GM13976 (cell line): ENCODE measurements around the gene FHOD3.

Source experiments
- DNase-seq: peaks from one replicate; pipeline ENCODE4 v3.0.0; 2012; ENCODE audit warnings: low spot score
- in situ Hi-C: fragments of 300-500 bp; cut with MboI; formaldehyde crosslinking; loops from one replicate; pipeline ENCODE4 v1.12.0; 2022; ENCODE audit warnings: low sequenced_read_pairs, mixed read lengths, inconsistent platforms; ENCODE audit not compliant: unreplicated experiment
- TF ChIP-seq, protein P1 (sequence below): IDR thresholded peaks from 2 replicates; pipeline ENCODE4 v1.5.1; 2012; ENCODE audit warnings: borderline replicate concordance, mild to moderate bottlenecking; ENCODE audit not compliant: insufficient read depth; ENCODE audit errors: extremely low read depth, missing control alignments, control extremely low read depth

Gene FHOD3

DNA sequence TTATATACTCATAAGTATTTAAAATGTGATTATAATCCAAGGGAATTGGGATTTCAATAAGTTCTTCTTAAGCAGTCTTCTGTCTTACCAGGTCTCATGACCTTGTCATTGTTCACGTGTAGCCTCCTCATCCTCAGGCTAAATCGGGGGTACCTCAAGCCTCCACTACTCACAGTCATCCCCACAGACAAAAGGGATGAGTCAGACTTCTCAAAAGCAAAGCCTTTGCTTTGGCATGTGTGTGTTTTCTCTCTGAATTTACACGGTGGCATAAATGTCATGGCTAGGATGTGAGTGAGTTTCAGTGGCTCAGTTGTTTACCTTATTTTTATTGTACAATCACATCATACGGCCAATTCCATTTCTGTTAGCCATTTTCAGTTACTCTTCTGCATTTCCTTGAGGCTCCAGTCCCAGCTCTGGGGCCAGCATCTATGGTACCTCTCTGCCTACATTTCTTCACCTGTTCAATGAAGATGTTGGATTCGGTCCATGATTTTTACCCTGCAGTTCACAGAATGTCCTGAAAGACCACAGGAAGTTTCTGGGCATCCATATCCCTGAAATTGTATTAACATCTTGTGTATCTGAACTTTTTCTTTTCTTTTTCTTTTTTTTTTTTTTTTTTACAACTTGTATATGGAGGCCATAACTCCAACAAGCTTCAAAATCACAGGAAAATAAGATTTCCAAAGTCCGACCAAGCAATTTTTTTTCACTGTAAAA is 195.3 kb downstream of the FHOD3 start:
- in situ Hi-C loops = no loop called here
- DNase-seq = no peak
- TF ChIP-seq, protein P1, sequence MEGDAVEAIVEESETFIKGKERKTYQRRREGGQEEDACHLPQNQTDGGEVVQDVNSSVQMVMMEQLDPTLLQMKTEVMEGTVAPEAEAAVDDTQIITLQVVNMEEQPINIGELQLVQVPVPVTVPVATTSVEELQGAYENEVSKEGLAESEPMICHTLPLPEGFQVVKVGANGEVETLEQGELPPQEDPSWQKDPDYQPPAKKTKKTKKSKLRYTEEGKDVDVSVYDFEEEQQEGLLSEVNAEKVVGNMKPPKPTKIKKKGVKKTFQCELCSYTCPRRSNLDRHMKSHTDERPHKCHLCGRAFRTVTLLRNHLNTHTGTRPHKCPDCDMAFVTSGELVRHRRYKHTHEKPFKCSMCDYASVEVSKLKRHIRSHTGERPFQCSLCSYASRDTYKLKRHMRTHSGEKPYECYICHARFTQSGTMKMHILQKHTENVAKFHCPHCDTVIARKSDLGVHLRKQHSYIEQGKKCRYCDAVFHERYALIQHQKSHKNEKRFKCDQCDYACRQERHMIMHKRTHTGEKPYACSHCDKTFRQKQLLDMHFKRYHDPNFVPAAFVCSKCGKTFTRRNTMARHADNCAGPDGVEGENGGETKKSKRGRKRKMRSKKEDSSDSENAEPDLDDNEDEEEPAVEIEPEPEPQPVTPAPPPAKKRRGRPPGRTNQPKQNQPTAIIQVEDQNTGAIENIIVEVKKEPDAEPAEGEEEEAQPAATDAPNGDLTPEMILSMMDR = no peak

DNA sequence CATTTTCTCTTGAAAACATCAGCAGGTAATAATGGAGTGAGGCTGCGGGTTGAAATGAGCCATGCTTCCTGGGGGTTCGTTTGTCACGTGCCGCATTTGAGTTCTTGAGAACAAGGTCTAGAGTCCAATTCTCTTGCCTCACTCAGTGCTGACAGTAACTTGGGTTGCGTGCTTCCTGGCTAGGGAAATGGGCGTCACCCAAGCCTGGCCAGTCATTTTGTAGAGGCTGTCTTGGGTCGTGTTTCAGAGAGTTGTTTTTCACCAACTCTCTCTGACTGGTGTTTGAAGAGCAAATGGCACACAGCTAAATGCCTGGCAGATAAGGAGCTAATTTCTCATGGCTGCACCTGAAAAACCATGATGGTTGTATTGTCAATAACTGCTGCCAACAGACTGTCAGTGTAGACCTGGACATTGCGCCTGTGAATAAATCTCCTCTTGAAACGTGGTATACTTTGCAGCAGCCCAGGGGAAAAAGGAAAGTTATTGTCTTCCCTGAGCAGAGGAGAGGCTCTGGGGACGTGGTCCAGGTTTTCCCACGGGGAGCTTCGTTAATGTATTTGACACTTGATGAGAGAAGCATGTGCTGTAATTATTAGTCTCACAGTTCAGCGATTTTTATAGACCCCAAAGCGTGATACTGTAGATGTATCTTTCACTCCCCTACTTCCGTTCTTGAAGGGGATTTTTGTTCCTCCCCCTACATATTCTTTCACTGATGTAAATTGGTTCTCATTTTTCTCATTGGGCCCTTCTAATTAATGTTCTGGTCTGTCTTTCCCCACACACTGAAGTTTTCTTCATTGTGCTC is 196.0 kb downstream of the FHOD3 start:
- DNase-seq = no peak
- in situ Hi-C loops = no loop called here
- TF ChIP-seq, protein P1 = no peak

DNA sequence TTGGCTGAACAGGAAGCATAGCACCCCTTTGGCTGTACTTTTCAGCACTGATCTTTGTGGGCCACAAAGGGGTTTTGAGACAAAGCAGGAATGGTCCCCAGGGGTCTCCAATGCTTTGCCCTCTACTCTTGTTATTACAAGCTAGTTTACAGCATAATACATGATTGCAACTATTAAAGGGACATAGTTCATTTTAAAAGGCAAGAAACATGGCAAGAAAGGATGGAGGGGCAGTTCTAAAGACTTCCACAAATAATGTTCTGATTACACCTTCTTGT is 196.6 kb downstream of the FHOD3 start:
- in situ Hi-C loops = no loop called here
- TF ChIP-seq, protein P1 = no peak
- no peak for DNase-seq

DNA sequence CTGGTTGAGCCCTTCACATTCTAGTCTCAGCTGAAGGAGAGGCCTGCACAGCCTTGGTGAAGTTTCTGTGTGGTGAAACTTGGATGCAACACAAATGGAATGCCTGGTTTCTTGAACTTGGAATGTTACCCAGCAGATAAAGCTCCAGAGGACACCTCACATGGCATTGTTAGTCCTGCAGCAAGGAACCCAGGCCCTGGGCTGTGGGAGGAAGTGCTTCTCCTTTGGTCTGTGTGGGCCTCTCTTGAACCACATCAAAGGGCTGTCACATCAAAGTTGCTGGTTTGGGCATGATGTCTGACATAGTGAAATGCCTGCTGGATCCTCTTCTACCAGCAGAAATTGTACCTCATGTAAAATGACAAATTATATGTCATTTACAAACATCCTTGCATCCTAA is 198.5 kb downstream of the FHOD3 start:
- DNase-seq = no peak
- TF ChIP-seq, protein P1 = no peak
- in situ Hi-C loops = no loop called here

DNA sequence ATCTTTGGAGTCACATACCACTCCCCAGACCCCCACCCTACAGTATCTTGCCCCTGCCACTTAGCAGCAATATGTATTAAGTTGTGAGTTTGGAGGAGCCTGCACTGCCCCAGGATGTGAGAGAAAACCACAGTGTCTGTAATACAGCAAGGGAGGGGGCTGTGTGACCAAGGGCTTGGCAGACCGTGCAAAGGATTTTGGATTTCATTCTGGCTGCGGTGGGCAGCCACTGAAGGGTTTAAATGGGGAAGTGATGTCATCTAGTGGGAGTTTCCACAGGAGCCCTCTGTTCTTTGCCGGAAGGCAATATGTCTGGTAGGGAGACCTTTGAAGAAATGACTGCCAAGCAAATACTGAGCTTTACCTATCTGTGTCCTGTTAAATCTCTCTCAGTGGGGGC is 202.4 kb downstream of the FHOD3 start:
- TF ChIP-seq, protein P1 = no peak
- peak; percentile 37 for DNase-seq
- in situ Hi-C loops = no loop called here

DNA sequence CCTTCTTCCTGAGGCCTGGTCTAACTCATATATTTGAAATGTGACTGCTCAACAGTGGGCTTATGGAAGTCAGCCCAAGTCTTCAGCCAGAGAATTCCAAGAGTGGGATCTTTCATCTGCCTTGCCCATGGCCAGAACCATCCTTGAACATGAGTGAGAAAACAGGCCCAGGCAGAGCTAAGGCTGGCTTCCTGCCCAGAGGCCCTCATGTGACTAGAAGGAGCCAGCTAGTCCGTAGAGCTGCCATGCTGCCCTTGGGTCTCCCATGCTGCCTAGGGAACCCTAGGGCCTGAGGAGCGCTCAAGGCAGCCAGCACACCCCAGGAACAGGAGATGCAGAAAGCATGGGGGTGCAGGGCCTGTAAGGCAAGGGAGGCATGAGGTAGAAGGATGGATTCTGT is 203.6 kb downstream of the FHOD3 start:
- in situ Hi-C loops = no loop called here
- DNase-seq = no peak
- TF ChIP-seq, protein P1 = no peak
